ENCODE results near the gene PIK3R5.

PIK3R5 gene

GRCh38 chr17:8909586-8910270, 55.8 kb downstream of the PIK3R5 start:
- no peaks in the 10 kb centered on the region for H3K27me3 ChIP-seq (ENCODE audit: control insufficient read depth, insufficient read depth, low read length)
- H3K9ac ChIP-seq (ENCODE audit: low read length): no peak overlapping the region
- no peaks in the 10 kb centered on the region for H3K9me3 ChIP-seq (ENCODE audit: control insufficient read depth, insufficient read depth, low read depth, low read length)
- no peak overlapping the region for H3K4me3 ChIP-seq (ENCODE audit: low read depth, low read length)
- H3K36me3 ChIP-seq (ENCODE audit: control insufficient read depth, insufficient read depth, low read length): no peaks in the 10 kb centered on the region
- H3K27ac ChIP-seq (ENCODE audit: low read depth, low read length): no peak overlapping the region
- no peaks in the 10 kb centered on the region for H3K4me1 ChIP-seq (ENCODE audit: control insufficient read depth, insufficient read depth, low read length)

GRCh38 chr17:8905331-8905730, 60.2 kb downstream of the PIK3R5 start:
- Histone ChIP-seq H3K9ac (ENCODE audit: low read length) (no peak overlapping the region), H3K27ac (ENCODE audit: low read depth, low read length) (no peak overlapping the region), H3K27me3 (ENCODE audit: control insufficient read depth, insufficient read depth, low read length) (no peaks in the 10 kb centered on the region), H3K36me3 (ENCODE audit: control insufficient read depth, insufficient read depth, low read length) (no peaks in the 10 kb centered on the region), H3K4me3 (ENCODE audit: low read depth, low read length) (no peak overlapping the region), H3K4me1 (ENCODE audit: control insufficient read depth, insufficient read depth, low read length) (peaks cover 13% of the 10 kb centered on the region), H3K9me3 (ENCODE audit: control insufficient read depth, insufficient read depth, low read depth, low read length) (no peaks in the 10 kb centered on the region)

GRCh38 chr17:8904686-8905085, 60.8 kb downstream of the PIK3R5 start:
- no peaks in the 10 kb centered on the region for H3K36me3 ChIP-seq (ENCODE audit: control insufficient read depth, insufficient read depth, low read length)
- no peaks in the 10 kb centered on the region for H3K27me3 ChIP-seq (ENCODE audit: control insufficient read depth, insufficient read depth, low read length)
- H3K27ac ChIP-seq (ENCODE audit: low read depth, low read length): no peak overlapping the region
- H3K9me3 ChIP-seq (ENCODE audit: control insufficient read depth, insufficient read depth, low read depth, low read length): no peaks in the 10 kb centered on the region
- H3K4me3 ChIP-seq (ENCODE audit: low read depth, low read length): no peak overlapping the region
- H3K9ac ChIP-seq (ENCODE audit: low read length): no peak overlapping the region
- peaks cover 15% of the 10 kb centered on the region for H3K4me1 ChIP-seq (ENCODE audit: control insufficient read depth, insufficient read depth, low read length)

- H3K27ac ChIP-seq (ENCODE audit: low read depth, low read length): no peak overlapping the region
- H3K4me1 ChIP-seq (ENCODE audit: control insufficient read depth, insufficient read depth, low read length): peaks cover 15% of the 10 kb centered on the region
- H3K36me3 ChIP-seq (ENCODE audit: control insufficient read depth, insufficient read depth, low read length): no peaks in the 10 kb centered on the region
- H3K27me3 ChIP-seq (ENCODE audit: control insufficient read depth, insufficient read depth, low read length): no peaks in the 10 kb centered on the region
- H3K4me3 ChIP-seq (ENCODE audit: low read depth, low read length): no peak overlapping the region
- H3K9ac ChIP-seq (ENCODE audit: low read length): no peak overlapping the region
- no peaks in the 10 kb centered on the region for H3K9me3 ChIP-seq (ENCODE audit: control insufficient read depth, insufficient read depth, low read depth, low read length)
These were observed 61.3 kb downstream of the PIK3R5 start for GRCh38 chr17:8904201-8904600.

GRCh38 chr17:8900626-8901585, 64.6 kb downstream of the PIK3R5 start:
- peaks cover 15% of the 10 kb centered on the region for H3K4me1 ChIP-seq (ENCODE audit: control insufficient read depth, insufficient read depth, low read length)
- no peak overlapping the region for H3K27ac ChIP-seq (ENCODE audit: low read depth, low read length)
- no peaks in the 10 kb centered on the region for H3K36me3 ChIP-seq (ENCODE audit: control insufficient read depth, insufficient read depth, low read length)
- H3K27me3 ChIP-seq (ENCODE audit: control insufficient read depth, insufficient read depth, low read length): no peaks in the 10 kb centered on the region
- no peak overlapping the region for H3K9ac ChIP-seq (ENCODE audit: low read length)
- no peak overlapping the region for H3K4me3 ChIP-seq (ENCODE audit: low read depth, low read length)
- H3K9me3 ChIP-seq (ENCODE audit: control insufficient read depth, insufficient read depth, low read depth, low read length): no peaks in the 10 kb centered on the region

GRCh38 chr17:8900207-8900606, 65.3 kb downstream of the PIK3R5 start:
- no peak overlapping the region for H3K4me3 ChIP-seq (ENCODE audit: low read depth, low read length)
- no peaks in the 10 kb centered on the region for H3K27me3 ChIP-seq (ENCODE audit: control insufficient read depth, insufficient read depth, low read length)
- peaks cover 17% of the 10 kb centered on the region for H3K4me1 ChIP-seq (ENCODE audit: control insufficient read depth, insufficient read depth, low read length)
- no peak overlapping the region for H3K9ac ChIP-seq (ENCODE audit: low read length)
- no peak overlapping the region for H3K27ac ChIP-seq (ENCODE audit: low read depth, low read length)
- no peaks in the 10 kb centered on the region for H3K36me3 ChIP-seq (ENCODE audit: control insufficient read depth, insufficient read depth, low read length)
- H3K9me3 ChIP-seq (ENCODE audit: control insufficient read depth, insufficient read depth, low read depth, low read length): no peaks in the 10 kb centered on the region

GRCh38 chr17:8898636-8899035, 66.9 kb downstream of the PIK3R5 start:
- Histone ChIP-seq H3K27me3 (ENCODE audit: control insufficient read depth, insufficient read depth, low read length) (no peaks in the 10 kb centered on the region), H3K36me3 (ENCODE audit: control insufficient read depth, insufficient read depth, low read length) (no peaks in the 10 kb centered on the region), H3K9ac (ENCODE audit: low read length) (no peak overlapping the region), H3K4me3 (ENCODE audit: low read depth, low read length) (no peak overlapping the region), H3K9me3 (ENCODE audit: control insufficient read depth, insufficient read depth, low read depth, low read length) (no peaks in the 10 kb centered on the region), H3K4me1 (ENCODE audit: control insufficient read depth, insufficient read depth, low read length) (peaks cover 28% of the 10 kb centered on the region), H3K27ac (ENCODE audit: low read depth, low read length) (no peak overlapping the region)

- Histone ChIP-seq H3K27ac (ENCODE audit: low read depth, low read length) (no peak overlapping the region), H3K4me1 (ENCODE audit: control insufficient read depth, insufficient read depth, low read length) (peaks cover 31% of the 10 kb centered on the region), H3K27me3 (ENCODE audit: control insufficient read depth, insufficient read depth, low read length) (no peaks in the 10 kb centered on the region), H3K36me3 (ENCODE audit: control insufficient read depth, insufficient read depth, low read length) (no peaks in the 10 kb centered on the region), H3K4me3 (ENCODE audit: low read depth, low read length) (no peak overlapping the region), H3K9me3 (ENCODE audit: control insufficient read depth, insufficient read depth, low read depth, low read length) (no peaks in the 10 kb centered on the region), H3K9ac (ENCODE audit: low read length) (no peak overlapping the region)
These were observed 67.4 kb downstream of the PIK3R5 start for GRCh38 chr17:8898126-8898525.

GRCh38 chr17:8896641-8897635, 68.6 kb downstream of the PIK3R5 start:
- Histone ChIP-seq H3K27ac (ENCODE audit: low read depth, low read length) (no peak overlapping the region), H3K9me3 (ENCODE audit: control insufficient read depth, insufficient read depth, low read depth, low read length) (no peaks in the 10 kb centered on the region), H3K9ac (ENCODE audit: low read length) (no peak overlapping the region), H3K36me3 (ENCODE audit: control insufficient read depth, insufficient read depth, low read length) (no peaks in the 10 kb centered on the region), H3K4me1 (ENCODE audit: control insufficient read depth, insufficient read depth, low read length) (peaks cover 31% of the 10 kb centered on the region), H3K27me3 (ENCODE audit: control insufficient read depth, insufficient read depth, low read length) (no peaks in the 10 kb centered on the region), H3K4me3 (ENCODE audit: low read depth, low read length) (no peak overlapping the region)

- Histone ChIP-seq H3K27me3 (ENCODE audit: control insufficient read depth, insufficient read depth, low read length) (no peaks in the 10 kb centered on the region), H3K4me3 (ENCODE audit: low read depth, low read length) (no peak overlapping the region), H3K9me3 (ENCODE audit: control insufficient read depth, insufficient read depth, low read depth, low read length) (no peaks in the 10 kb centered on the region), H3K4me1 (ENCODE audit: control insufficient read depth, insufficient read depth, low read length) (peaks cover 26% of the 10 kb centered on the region), H3K36me3 (ENCODE audit: control insufficient read depth, insufficient read depth, low read length) (no peaks in the 10 kb centered on the region), H3K27ac (ENCODE audit: low read depth, low read length) (no peak overlapping the region), H3K9ac (ENCODE audit: low read length) (no peak overlapping the region)
These were observed 69.4 kb downstream of the PIK3R5 start for GRCh38 chr17:8896087-8896486.
